ENCODE results near the gene TAF1B. TPM values are rescaled to one million over a fixed set of nuclear protein-coding genes. Genes with fewer than 3 reads are reported as not detected.

TAF1B gene
- total RNA-seq, 2 experiments from 2014 or later, result 22.3 to 22.4 TPM

DNA sequence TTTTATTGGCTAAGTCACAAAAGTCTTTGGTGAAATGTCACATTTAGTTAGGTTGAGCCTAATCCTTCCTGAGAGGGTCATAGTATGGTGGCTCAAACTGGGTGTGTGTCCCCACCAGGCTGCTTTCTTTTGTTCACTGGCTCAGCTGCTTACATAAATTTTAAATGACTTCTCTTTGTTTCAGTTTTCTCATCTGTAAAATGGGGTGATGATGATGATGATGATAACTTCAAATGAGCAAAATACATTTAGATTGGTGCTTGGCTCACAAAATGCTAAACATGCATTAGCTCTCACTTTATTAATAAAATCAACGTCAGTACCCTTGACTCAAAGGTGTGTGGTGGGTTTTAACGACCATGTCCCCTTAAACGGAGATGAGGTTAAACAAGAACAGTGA lies 7.2 kb upstream of the TAF1B start:
- H3K9me3 Mint-ChIP-seq, result no peaks in the 10 kb centered on the region
- DNase-seq (no peak), ATAC-seq (no peak)
- ChIA-PET CTCF (interaction anchor here (3.4 kb wide), 1 partner anchor 22 kb away, joined by 13 read pairs; no protein-coding TSS in a partner anchor), POLR2A (no interaction called here)
- no peaks in the 10 kb centered on the region for H3K36me3 Mint-ChIP-seq (ENCODE audit: low read depth)
- TF ChIP-seq, protein P1, sequence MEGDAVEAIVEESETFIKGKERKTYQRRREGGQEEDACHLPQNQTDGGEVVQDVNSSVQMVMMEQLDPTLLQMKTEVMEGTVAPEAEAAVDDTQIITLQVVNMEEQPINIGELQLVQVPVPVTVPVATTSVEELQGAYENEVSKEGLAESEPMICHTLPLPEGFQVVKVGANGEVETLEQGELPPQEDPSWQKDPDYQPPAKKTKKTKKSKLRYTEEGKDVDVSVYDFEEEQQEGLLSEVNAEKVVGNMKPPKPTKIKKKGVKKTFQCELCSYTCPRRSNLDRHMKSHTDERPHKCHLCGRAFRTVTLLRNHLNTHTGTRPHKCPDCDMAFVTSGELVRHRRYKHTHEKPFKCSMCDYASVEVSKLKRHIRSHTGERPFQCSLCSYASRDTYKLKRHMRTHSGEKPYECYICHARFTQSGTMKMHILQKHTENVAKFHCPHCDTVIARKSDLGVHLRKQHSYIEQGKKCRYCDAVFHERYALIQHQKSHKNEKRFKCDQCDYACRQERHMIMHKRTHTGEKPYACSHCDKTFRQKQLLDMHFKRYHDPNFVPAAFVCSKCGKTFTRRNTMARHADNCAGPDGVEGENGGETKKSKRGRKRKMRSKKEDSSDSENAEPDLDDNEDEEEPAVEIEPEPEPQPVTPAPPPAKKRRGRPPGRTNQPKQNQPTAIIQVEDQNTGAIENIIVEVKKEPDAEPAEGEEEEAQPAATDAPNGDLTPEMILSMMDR (IDR thresholded peaks at IDR 0.05), result no peak
- intact Hi-C loops (cut with micrococcal nuclease), result no loop called here
- peaks cover 7% of the 10 kb centered on the region for H3K27me3 Mint-ChIP-seq
- H3K4me3 Mint-ChIP-seq, result no peak overlapping the region
- H3K4me1 Mint-ChIP-seq (ENCODE audit: low read depth), result no peaks in the 10 kb centered on the region
- H3K27ac Mint-ChIP-seq, result no peak overlapping the region

DNA sequence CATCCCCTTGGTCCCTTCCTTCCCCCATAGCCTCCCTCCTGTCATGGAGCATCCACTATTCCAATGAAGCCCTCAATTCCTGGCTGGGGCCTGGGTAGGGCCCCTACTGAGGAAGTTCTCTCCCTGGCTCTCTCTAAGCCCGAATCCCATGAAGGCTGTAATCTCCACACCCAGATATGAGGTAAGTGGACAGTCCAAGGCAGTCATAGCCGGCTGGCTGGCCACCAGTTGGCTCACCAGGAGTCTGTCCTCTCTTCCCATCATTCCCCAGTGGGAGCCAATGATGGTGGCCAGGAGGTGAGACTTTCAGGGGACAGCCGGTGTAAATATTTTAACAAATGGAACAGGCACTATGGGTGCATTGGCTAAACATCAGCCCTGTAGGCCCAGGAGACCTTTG lies 6.8 kb upstream of the TAF1B start:
- Mint-ChIP-seq H3K4me3 (no peak overlapping the region), H3K27ac (no peak overlapping the region), H3K4me1 (ENCODE audit: low read depth) (no peaks in the 10 kb centered on the region), H3K27me3 (peaks cover 7% of the 10 kb centered on the region), H3K36me3 (ENCODE audit: low read depth) (no peaks in the 10 kb centered on the region), H3K9me3 (no peaks in the 10 kb centered on the region)
- ChIA-PET POLR2A (no interaction called here), CTCF (interaction anchor here (1.0 to 3.4 kb wide), 2 partner anchors 22 to 37 kb away, joined by 3 to 13 read pairs; no protein-coding TSS in a partner anchor)
- ATAC-seq (no peak), DNase-seq (no peak)
- intact Hi-C loops (cut with micrococcal nuclease), result no loop called here
- TF ChIP-seq, protein P1 (IDR thresholded peaks at IDR 0.05), result no peak

DNA sequence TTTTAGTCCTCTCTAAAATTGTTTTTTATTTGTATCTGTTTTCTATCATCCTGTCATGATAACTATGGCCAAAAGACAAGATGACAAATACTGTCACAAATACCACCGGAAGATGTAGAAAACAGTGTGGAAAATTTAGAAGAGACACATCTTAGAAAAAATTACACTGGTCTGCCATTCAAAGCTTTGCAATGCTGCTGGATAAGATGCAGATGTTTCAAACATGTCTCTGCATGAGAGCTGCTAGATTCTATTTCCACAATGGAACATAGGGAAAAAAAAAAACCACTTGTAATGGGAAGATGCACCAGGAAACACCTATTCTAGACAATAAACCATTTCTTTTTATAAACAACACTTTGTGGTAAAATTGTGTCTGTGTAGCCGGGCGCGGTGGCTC lies 5.8 kb upstream of the TAF1B start:
- H3K27me3 Mint-ChIP-seq, result peaks cover 1% of the 10 kb centered on the region
- ChIA-PET CTCF (interaction anchor here (1.0 to 3.4 kb wide), 2 partner anchors 23 to 38 kb away, joined by 3 to 13 read pairs; no protein-coding TSS in a partner anchor), POLR2A (no interaction called here)
- intact Hi-C loops (cut with micrococcal nuclease), result no loop called here
- DNase-seq (no peak), ATAC-seq (no peak)
- no peak overlapping the region for H3K27ac Mint-ChIP-seq
- peaks cover 2% of the 10 kb centered on the region for H3K4me1 Mint-ChIP-seq (ENCODE audit: low read depth)
- TF ChIP-seq, protein P1 (IDR thresholded peaks at IDR 0.05), result no peak
- H3K9me3 Mint-ChIP-seq, result no peaks in the 10 kb centered on the region
- no peak overlapping the region for H3K4me3 Mint-ChIP-seq
- H3K36me3 Mint-ChIP-seq (ENCODE audit: low read depth), result no peaks in the 10 kb centered on the region

DNA sequence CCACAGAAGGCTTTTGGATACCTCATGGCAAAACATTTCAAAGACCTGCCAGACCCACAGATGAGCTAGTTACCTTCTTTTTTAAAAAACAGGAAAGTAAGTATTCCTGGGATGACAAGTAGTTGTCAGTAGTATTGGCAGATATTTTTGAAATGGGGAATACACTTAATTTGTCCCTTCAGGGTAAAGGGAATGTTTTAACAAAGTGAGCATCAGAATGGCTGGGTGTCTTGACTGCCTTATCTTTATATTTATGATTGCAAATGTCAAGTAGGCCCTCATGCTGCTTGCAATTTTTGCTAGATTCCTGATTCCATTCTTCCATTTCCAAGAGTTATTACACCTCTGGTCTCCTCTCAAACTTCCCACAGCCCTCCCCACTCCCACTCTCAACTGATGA lies 4.9 kb upstream of the TAF1B start:
- ChIA-PET CTCF (interaction anchor here (0.9 to 3.4 kb wide), 2 partner anchors 24 to 234 kb away, joined by 3 to 13 read pairs; no protein-coding TSS in a partner anchor), POLR2A (interaction anchor here (1.0 kb wide), 1 partner anchor 191 kb away, joined by 3 read pairs; no protein-coding TSS in a partner anchor)
- H3K27ac Mint-ChIP-seq, result no peak overlapping the region
- no peaks in the 10 kb centered on the region for H3K36me3 Mint-ChIP-seq (ENCODE audit: low read depth)
- H3K4me1 Mint-ChIP-seq (ENCODE audit: low read depth), result peaks cover 6% of the 10 kb centered on the region
- TF ChIP-seq, protein P1 (IDR thresholded peaks at IDR 0.05), result no peak
- no peak overlapping the region for H3K4me3 Mint-ChIP-seq
- H3K27me3 Mint-ChIP-seq, result no peaks in the 10 kb centered on the region
- H3K9me3 Mint-ChIP-seq, result no peaks in the 10 kb centered on the region
- ATAC-seq, result no peak
- intact Hi-C loops (cut with micrococcal nuclease), result no loop called here
- no peak for DNase-seq

DNA sequence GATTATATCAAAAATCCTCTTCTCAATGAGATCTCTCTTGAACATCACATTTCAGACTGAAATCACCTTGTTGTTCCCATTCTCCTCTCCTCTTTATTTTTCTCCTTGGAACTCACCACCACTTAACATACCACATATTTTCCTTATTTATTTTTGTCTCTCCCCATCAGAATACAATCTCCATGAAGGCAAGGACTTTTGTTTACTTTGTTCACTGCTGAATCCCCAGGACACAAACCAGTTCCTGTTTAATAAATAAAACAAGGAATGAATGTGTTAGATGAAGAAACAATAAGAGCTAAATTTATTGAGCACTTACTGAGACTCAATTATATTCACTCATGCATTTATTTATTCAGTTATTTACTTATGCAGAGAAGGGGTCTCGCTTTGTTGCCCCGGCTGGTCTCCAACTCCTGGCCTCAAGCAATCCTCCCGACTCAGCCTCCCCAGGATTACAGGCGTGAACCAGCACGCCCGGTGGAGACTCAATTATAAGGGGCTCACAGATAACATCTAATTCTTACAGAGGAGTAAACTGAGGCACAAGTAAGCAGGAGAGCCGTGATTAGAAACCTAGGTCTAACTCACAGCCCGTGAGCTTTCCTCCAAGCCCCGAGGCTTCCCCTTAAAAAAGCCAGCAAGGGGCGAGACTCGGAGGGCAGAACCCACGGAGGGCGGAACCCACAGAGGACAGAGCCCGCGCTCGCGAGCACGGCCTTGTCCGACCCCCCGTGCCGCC lies 616 bp upstream of the TAF1B start:
- Mint-ChIP-seq H3K4me1 (ENCODE audit: low read depth) (peaks cover 37% of the 10 kb centered on the region), H3K4me3 (peak overlapping the region; percentile 81), H3K27ac (peak overlapping the region; percentile 85), H3K36me3 (ENCODE audit: low read depth) (peaks cover 16% of the 10 kb centered on the region), H3K9me3 (no peaks in the 10 kb centered on the region), H3K27me3 (no peaks in the 10 kb centered on the region)
- intact Hi-C loops (cut with micrococcal nuclease), result no loop called here
- ChIA-PET CTCF (interaction anchor here (1.0 to 5.3 kb wide), 12 partner anchors 8 to 205 kb away, joined by 3 to 46 read pairs (median 4); no protein-coding TSS in a partner anchor), POLR2A (interaction anchor here (0.7 to 2.2 kb wide), 14 partner anchors 10 to 367 kb away, joined by 3 to 9 read pairs (median 4); partner anchors contain the start of genes KLF11 and YWHAQ)
- DNase-seq (no peak), ATAC-seq (no peak)
- TF ChIP-seq, protein P1 (IDR thresholded peaks at IDR 0.05), result no peak

Measured in activated CD8-positive, alpha-beta T cell treated with anti-CD3 and anti-CD28 coated beads for 36 hours (primary cell).